Glomerular endothelial cell (primary cell): ENCODE measurements around the gene TSPAN13. TPM values are rescaled to one million over a fixed set of nuclear protein-coding genes. Genes with fewer than 3 reads are reported as not detected.

Experiments used
- DNase-seq: peaks from one replicate; pipeline ENCODE4 v3.0.0-alpha.2; 2011; ENCODE audit warnings: low read depth, low spot score; ENCODE audit errors: extremely low read depth
- total RNA-seq: library from RNA; depleted of rRNA; stranded (reverse); fragments of >200 nt; gene quantifications from 2 replicates; pipeline ENCODE4 v1.2.3, GENCODE V29; 2015

TSPAN13 gene
- total RNA-seq, 1 donor from 2014 or later, result 37.5 TPM

GRCh38 chr7:16773884-16774283 lies 20.3 kb downstream of the TSPAN13 start:
- DNase-seq, result no peak

- no peak for DNase-seq
Measured at GRCh38 chr7:16774294-16774693, 20.7 kb downstream of the TSPAN13 start.

DNA sequence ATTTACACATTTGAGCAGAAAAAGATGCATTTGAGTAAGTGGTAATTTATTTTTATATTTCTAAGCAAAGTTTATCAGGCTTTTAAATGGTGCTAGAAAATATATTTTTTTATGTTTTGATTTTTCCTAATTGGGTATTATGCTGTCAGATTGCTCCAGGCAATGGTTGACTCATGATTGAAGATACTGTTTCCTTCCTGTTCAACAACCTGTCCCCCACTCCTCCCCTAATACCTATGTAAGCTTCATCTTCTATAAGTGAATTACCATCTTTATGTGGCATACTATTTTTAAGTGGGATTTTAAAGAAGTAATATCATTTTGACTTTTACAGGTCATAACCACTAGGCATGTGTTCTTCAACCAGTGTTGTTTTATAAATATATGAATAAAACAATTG lies 21.4 kb downstream of the TSPAN13 start:
- no peak for DNase-seq

- no peak for DNase-seq
Measured at GRCh38 chr7:16776053-16776452, 22.5 kb downstream of the TSPAN13 start.

DNA sequence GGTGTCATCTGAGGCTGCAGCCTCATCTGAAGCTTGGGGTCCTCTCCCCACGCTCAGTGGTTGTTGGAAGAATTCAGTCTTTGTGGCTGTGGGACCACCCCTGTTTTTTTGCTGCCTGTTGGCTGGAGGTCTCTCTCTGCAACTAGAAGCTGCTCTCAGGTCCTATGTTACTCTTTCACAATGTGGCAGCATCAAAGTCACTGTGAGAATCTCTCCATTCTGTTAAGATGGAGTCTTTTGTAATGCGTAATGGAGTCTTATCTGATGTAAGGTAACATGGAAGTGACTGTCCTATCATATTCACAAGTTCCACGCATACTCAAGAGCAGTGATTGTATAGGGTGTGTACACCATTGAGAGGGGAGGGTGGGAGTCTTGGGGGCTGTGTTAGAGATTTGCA lies 24.9 kb downstream of the TSPAN13 start:
- DNase-seq, result no peak

- DNase-seq, result no peak
Measured at GRCh38 chr7:16779051-16779450, 25.5 kb downstream of the TSPAN13 start.

GRCh38 chr7:16780596-16780995 lies 27.0 kb downstream of the TSPAN13 start:
- no peak for DNase-seq

GRCh38 chr7:16785321-16785720 lies 31.8 kb downstream of the TSPAN13 start:
- DNase-seq, result no peak

GRCh38 chr7:16785846-16786245 lies 32.3 kb downstream of the TSPAN13 start:
- DNase-seq, result no peak

GRCh38 chr7:16786257-16786656 lies 32.7 kb downstream of the TSPAN13 start:
- no peak for DNase-seq

GRCh38 chr7:16787127-16787526 lies 33.6 kb downstream of the TSPAN13 start:
- DNase-seq, result no peak

GRCh38 chr7:16791071-16791470 lies 37.5 kb downstream of the TSPAN13 start:
- no peak for DNase-seq

DNA sequence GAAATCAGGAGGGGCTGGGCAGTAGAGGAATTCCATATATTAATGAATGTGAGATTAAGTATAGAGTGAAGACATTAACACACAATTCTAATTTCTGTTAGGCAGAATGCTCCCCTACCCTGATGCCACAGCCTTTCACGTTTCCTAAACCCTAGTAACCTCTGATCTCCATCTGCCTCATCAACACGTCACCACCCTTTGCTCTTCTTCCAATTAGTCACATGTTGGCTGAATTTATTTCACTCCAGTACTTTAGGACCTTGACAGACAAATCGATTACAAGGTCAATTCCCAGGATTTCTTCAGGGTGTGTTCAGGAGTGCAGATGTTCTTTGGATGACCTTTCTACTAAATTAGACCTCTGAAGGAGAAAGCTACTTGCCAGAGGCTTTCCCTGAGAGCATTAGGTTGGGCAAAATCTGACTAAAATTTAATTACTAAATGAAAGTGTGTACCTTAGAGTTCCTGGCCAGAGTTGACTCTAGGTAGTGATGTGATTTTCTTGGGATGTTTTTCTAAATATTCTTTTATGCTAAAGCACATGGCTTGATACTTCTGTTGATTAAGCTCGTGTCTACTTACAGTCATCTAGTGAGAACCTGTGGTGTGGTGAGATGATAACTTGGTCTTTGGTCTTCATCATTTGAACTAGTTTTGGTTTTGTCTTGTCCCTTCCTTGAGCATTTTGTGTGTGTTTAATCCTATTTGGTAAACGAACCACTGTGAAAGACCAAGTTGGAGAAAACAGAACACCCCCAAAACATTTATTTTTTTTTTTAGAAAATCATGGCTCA lies 38.5 kb downstream of the TSPAN13 start:
- no peak for DNase-seq

DNA sequence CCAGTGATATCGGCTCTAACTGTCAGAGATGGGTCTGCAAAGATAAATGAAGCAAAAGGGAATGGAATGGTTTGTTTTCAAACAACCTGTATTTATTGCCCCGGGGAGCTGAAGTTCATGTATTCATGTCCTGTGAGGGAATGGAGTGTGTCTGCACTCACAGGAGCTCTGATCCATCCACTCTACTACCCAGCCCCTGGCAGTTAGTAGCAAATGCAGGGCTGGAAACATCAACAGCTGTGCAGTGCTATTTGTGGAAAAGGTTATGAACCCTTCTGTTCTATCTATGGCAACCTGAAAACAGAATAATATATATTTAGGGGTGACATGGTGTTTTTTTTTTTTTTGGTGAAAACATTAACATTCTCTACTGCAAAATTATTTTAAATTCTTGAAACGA lies 41.4 kb downstream of the TSPAN13 start:
- DNase-seq, result no peak

- DNase-seq, result no peak
Measured at GRCh38 chr7:16795624-16796023, 42.1 kb downstream of the TSPAN13 start.

GRCh38 chr7:16801111-16801542 lies 47.6 kb downstream of the TSPAN13 start:
- peak; percentile 39 for DNase-seq

DNA sequence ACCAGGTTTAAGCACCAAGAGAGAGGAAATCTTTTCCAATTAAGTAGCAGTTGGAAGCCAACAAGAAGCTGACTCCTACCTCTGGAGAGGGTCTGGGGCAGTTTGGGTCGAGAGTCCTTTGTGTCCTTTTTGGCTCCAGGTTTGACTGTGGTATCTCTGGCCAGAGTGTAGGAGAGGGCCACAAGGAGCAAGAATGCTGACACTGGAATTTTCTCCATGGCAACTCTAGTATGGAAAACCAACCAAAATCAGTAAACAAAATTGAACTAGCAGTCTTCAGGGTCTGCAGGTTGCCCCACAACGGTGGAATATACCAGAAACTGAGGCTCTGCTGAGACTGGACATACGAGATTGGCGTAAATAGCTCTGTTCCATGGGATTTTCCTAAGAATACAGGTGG lies 48.0 kb downstream of the TSPAN13 start:
- no peak for DNase-seq

GRCh38 chr7:16803125-16803524 lies 49.6 kb downstream of the TSPAN13 start:
- no peak for DNase-seq

DNA sequence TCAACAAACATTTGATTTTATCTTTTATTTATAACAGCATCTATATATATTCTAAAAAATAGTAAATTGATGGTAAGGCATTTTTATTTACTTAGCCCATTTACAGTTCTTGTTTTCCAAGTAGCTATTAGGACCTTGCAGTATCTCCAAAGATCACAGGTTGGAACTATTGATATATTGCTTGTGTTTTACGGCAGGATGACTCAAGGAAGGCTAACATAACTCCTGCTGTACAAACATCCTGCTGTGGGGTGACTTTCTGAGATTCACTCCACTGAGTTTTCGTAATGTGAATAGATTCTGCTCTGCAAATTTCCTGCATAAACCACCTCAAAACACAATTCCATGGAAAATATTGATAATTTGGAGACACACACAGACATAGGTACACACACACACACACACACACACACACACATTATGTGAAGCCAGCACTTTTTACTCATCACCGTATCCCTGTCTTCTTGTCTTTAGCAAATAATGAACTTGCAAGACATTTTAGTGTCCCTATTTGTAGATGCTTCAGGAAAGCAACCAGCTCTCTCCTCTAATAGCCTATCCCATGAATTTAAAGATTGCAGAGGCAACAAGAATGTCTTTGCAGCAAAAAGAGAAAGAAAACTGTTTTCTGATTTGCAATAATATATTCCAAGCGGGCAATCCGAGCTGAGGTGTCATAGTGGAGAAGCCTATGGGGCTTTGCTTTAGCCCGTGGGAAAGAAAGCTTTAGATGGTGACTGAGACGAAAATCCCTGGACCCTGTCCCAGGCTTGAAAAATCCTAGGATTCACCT lies 50.5 kb downstream of the TSPAN13 start:
- no peak for DNase-seq

- DNase-seq, result no peak
Measured at GRCh38 chr7:16804674-16805439, 51.3 kb downstream of the TSPAN13 start, which contains the start of gene AGR2. AGR2 (minus strand) TSS chr7:16804999; CDS start chr7:16801796, 3,203 bp downstream.

DNA sequence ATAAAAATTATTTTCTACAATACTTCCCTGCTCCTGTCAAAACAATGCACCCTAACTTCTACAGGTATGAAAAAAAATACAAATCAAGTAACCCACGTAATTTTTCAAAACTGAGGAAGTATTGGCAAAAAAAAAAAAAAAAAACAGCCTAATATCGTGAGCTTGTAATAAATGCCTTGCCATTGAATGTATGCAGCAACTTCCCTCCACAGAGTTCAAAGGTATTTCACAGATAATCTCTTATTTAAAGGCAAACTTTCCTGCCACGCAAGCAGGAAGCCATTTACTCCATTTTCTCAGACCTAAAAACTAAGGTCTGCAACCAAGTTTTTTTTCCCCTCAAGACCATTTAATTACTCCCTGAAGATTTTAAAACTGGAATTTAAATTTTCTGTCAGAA lies 51.9 kb downstream of the TSPAN13 start:
- no peak for DNase-seq
